Urothelium cell line (cell line): Measurements from ENCODE around the gene TCF7L2.

Experiments used
- DNase-seq: peaks from one replicate; pipeline ENCODE4 v3.0.0; 2011; ENCODE audit warnings: low spot score, mixed read lengths
- FAIRE-seq: peaks from 2 replicates; lab custom pipeline; 2011; peaks lifted over from hg19 to GRCh38; lab: Jason Lieb, UNC

Gene TCF7L2

DNA sequence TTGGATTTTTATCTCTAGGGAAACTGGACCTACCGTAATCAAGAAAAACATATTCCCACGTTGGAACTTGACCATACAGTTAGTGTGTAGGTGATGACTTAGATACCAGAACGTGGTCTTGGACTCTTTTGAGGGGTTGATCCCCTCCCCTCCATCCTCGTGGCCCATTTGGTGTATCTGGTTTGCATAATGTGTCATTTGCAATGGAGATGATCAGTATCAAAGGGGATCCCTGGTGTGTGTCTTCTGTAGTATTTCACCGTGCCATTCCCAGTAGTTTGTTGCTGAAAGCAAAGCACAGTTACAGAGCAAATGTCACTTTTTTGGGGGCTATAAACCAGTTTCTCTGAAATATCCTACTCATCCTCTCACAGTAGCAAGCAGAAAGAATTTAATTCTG is 217.7 kb downstream of the TCF7L2 start:
- FAIRE-seq (no peak), DNase-seq (no peak)

DNA sequence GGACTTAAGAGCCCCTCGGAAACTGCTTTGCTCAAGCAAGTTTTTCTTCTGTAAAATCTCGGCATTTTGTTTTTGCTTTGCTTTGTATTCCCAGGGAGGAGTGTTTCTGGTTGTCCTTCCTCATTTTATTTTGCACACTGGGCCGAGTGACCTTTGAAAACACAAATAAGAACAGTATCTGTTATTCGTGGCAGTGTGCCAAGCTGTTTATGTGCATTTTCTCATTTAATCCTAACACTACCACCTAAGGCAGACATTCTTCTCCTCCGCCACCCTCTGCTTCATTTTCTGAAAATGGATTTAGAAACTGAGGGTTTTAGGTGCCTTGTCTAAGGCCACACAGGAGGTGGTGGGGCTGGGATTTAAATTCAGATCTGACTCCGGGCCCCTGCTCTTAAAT is 218.5 kb downstream of the TCF7L2 start:
- DNase-seq (no peak), FAIRE-seq (no peak)

DNA sequence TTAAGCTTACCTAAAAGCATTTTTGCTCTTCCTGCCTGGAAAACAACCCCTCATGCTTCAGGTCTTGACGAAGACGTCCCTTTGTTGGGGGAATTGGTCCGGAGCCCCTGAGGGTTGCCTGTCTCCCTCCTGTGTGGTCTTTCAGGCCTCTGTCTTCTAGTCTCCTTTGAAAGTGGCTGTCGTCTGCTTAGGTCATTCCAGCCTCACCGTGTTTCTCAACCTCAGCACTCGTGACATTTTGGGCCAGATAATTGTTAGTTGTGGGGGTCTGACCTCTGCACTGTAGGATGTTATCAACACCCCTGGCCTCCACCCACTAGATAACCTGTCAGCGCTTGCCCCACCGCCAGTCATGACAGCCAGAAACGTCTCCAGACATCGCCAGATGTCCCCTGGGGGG is 219.1 kb downstream of the TCF7L2 start:
- no peak for DNase-seq
- FAIRE-seq, result no peak

DNA sequence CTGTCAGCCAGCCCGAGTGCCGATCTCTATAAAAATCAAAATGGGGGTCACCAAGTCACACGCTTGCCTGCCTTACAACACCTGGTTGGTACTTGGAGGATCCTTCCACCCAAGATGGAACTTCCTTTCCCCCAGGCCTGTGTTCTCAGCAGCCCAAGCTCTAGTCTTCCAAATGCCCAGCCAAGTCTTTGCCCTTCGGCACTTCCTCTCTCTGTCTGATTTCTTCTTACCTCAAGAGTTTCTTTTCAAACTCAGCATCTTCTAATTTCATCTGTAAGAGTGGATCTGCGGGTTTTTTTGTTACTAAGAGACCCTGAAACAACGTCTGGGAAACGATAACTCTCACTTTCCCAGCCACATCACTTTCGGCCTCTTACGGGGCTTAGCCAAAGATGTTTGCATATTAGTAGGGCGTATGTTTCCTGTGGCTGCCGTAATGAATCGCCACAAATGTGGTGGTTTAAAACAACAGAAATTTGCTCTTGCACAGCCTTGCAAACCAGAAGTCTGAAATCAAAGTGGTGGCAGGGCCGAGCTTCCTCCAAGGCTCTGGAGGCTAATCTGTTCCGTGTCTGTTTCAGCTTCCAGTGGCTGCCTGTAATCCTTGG is 219.9 kb downstream of the TCF7L2 start:
- DNase-seq (no peak), FAIRE-seq (no peak)

DNA sequence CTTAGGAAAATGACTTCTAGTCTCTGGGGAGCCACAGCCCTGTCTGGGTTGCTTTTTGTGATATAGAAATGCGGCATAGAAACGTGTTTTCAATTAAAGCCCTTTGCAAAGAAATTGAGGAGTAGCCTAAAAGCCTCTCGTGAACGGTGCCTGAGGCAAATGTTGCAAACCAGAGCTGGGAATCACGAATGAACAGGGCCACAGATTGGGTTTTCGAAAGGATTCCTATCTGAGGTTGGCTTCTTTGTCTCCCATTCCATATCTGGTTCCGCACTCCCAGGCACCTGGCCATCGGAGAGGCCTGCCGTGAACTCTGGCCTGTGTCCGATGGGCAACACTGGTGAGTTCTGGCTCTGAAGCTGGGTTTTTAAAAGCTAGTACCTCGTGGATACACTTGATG is 221.6 kb downstream of the TCF7L2 start:
- FAIRE-seq, result no peak
- no peak for DNase-seq

DNA sequence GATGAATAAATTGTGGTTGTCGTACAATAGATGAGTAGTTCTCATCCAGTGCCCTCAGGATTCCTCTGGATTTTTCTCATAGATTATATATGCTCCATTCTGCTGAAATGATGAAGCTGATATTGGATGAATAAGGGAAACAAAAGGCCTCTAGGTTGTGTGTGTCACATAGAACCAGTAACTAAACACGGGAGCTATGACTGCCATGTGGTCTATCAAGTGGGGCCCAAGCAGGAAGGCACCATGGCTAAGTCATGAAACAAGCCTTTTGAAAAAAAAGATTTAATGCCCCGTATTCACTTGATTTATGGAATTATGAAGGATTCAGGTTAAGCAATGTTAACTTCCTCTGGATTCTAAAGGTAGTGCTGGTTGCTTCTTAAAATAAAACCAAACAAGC is 225.1 kb downstream of the TCF7L2 start:
- no peak for FAIRE-seq

DNA sequence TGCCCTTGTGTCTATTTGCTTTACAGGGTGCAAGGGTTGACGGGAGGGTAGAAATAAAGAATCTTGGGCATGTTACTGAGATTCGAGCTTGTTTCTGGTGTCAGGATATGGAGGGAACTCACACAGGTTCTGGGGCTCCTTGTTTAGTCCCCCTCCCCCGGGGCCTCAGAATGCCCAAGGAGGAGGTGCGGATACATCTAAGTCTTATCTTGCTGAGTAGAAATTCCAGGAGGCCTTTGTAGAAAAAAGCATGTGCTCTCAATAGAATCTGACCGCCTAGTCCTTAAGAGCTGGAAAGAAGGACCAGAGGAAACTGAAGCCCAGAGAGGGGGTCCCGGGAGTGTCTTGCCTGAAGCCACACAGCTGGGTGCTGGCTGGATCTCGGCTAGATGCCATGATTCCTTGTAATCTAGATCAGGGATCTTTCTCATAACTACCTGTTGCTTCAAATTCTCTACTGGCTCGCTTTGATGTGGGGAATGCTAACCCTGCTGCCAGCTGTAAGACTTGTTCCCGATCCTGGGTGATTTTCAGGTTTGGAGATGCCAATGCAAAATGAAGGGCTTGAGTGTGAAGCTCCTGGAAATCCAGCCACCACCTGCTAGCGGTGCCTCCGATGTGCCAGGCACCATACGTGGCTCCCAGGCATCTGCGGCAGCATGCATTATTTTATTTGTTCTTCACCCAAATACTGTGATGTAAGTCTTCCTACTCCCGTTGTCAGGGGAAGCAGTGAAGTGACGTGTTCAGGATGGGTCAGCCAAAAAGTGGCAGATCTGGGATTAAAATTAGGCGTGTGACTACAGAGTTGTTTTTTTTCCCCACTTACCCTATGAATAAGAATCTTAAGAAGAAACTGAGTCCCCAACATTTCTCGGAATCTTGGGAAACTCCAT is 226.0 kb downstream of the TCF7L2 start:
- DNase-seq, result no peak
- FAIRE-seq, result no peak

More for the DNA sequence above, 225.1 kb downstream of the TCF7L2 start:
- no peak for DNase-seq

DNA sequence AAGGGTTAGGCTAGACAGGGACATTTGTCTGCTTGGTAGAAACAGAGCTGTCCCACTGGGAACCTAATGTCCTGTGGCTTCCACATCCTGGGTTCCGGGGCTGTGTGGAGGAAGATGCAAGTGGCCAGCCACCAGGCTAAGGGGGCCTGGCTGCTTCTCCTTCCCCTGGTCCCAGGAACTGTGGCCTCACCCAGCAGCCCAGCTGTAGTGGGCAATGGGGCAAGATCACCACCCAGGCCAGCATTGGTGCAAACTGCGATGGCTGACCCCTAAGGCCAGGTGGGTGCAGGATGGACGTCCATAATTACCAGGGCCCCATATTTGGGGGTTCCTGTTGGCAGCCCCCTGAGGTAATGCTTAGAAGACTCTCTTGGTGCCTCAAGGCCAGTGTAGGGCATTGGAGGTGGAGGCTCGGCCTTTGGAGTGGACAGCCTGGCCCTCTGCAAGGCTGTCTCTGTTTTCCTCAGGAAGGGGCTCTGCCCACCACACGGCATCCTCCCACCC is 226.7 kb downstream of the TCF7L2 start:
- FAIRE-seq (no peak), DNase-seq (no peak)

DNA sequence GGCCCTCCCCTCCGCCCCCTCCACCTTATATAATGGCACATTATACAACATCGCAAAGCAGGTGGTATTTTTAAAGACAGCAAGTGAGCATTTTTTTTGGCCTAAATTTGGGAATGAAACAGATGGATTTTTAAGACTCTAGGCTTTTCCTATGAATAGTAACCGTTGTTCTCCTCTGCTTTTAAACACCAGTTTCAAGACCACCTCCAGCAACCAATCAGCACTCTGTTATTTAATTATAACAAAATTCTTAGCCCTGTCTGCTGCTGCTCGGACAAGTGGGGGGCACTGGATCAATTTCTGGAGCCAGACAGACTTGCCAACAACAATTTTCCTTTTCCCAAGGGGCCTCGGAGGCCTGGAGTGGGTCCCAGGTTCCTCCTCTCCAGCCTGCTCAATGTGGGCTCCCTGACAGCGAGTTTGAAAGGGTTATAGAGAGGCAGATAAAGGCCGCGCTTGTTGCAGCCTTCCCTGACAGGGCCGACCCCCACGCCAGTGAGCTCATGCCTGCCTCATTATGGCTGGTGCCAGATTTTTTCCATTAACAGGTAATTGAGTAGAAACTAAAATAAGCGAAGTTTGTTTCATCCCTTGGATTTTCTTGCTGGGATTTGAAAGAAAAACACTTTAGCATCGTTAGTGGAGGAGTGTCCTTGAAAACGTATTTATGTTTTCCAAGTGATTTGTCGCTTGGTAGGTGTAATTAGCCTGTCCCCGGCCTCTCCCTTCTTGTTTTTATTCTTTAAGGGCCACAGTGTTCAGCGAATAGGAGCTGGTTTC is 227.3 kb downstream of the TCF7L2 start:
- DNase-seq (no peak), FAIRE-seq (no peak)

DNA sequence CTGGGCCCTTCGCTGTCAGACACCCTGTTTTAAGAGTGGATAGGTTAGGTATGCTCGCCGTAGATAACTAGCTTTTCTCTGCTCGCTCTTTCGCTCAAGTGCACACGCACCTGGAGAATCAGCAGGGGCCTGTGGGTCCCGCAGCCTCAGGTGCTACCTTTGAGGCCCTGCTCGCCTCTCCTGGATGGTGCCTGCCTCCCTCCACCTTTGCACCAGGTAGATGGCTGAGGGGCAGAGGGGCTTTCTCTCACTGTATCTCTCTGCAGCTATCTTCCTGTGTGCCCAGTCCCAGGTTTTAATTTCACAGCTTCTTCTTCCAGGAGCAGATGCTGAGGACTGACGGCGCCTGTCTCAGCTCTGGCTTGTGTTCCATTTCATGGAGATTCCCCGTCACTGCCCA is 227.9 kb downstream of the TCF7L2 start:
- FAIRE-seq (no peak), DNase-seq (no peak)

DNA sequence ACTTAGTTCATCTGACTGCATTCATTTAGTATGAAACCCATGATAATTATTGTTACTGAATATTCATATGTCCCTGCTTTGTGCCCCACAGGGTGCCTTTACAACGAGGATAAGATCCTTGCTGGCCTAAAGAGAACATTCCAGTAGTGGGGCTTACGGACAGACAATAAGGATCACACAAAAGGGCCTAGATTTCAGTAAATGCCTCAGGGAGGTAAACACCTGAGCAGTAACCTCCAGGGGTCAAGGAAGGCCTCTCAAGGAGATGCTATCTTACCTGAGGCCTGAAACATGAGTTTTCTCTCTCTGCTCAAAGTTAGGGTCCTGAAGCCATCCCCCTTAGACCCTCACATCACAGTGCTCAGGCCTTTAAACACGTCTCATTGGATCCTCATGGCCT is 228.7 kb downstream of the TCF7L2 start:
- DNase-seq, result no peak
- no peak for FAIRE-seq

DNA sequence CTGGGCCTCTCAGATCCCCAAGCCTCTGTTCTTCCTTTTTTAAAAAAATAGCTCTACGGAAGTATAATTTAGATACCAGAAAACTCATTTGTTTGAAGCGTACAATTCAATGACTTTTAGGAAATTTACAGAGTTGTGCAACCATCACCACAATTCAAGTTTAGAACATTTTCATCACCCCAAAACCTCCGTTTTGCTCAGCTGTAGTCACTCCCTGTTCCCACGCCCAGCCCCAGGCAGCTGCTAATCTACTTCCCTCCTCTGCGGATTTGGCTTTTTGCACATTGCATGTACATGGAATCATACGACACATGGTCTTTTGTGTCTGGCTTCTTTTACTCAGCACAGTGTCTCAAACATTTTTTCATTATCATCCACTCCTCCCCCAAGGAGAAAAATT is 229.2 kb downstream of the TCF7L2 start:
- no peak for FAIRE-seq

DNA sequence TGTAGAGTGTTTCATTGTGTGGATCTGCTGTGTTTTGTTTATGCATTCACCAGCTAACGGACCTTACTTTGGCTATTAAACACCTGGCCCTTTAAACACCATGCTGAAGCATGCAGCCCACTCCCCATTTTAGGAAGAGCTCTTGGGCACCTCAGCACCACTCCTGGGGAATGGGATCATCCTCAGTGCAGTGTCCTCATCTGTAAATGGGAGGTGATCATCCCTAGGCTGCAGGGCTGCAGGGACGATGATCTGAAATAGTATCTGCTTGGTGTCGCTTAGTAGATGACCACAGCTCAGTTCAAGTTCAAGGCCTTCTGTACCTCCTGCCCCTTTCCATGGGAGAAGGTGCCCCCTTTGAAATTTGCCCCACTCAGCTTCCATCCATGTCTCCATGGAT is 229.9 kb downstream of the TCF7L2 start:
- FAIRE-seq (no peak), DNase-seq (no peak)

More for the DNA sequence above, 229.2 kb downstream of the TCF7L2 start:
- no peak for DNase-seq

DNA sequence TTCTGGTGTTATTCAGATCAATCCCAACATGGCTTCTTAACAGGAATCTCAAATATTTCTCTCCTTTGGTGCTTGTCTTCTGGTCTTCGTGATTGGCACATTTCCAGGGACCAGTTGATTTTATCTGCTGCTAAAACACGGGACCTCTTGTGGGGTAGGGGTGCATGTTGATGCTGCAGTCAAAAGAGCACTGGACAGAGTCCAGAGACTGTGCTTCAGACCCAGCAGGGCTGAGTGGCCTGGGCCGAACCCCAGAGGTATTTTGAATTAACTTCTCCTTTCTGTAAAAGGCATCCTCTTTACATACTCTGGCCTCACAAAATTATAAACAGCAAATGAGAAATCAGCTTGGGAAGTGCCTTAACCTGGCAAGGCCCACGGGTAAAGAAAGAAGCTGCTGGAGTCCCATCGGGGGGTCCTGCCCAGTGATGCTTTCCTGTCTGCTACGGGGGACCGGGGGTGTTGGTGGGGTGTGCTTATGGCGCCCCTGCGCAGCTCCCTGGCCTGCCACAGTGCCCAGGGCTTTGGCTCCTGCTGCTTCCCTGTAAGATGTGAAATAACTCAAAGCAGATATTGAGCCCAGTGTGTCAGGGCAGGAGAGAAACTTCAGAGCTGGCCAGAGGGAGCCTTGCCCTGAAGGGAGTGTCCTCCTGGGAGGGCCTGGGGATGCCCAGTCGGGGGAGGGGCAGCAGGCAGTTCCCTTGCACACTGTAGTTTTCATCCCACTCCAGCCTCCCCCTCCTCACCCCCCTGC is 230.5 kb downstream of the TCF7L2 start:
- FAIRE-seq (no peak), DNase-seq (no peak)

DNA sequence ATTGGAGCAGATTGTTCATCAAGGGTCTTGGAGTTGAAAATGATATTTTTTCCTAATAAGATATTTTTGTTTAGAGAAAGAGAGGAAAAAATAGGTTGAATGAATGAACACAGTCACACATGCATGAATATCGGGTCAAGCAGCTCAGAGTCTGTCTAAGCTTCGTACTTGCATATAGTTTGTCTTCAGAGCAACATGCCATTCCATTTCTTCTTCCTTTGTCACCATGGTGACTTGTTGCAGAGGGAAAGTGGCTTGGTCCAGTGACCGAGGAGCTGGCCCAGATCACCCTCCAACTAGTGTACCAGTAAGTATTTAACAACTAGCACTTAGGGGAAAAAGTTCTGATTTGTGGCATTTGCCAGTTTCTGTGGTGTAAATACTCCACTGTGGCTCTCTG is 232.1 kb downstream of the TCF7L2 start:
- FAIRE-seq (no peak), DNase-seq (no peak)

DNA sequence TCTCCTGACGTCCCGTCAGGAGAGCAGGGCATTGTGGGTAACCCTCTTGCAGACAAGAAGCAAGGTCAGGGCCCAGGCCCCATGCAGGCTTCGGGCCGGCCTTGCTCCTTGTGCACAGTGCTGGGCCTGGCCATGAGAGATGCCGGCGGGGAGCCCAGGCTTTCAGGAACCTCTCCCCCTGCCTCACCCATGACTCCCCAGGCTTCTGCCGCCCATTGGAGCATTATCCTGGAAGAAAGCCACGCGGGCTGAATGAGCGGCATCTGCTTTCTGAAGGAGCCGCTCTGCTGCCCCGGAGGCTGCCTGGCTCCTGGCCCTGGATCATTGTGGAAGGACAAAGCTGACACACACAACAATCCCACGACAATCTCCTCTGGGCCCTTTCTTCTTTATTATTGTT is 233.5 kb downstream of the TCF7L2 start:
- no peak for FAIRE-seq
- DNase-seq, result no peak

DNA sequence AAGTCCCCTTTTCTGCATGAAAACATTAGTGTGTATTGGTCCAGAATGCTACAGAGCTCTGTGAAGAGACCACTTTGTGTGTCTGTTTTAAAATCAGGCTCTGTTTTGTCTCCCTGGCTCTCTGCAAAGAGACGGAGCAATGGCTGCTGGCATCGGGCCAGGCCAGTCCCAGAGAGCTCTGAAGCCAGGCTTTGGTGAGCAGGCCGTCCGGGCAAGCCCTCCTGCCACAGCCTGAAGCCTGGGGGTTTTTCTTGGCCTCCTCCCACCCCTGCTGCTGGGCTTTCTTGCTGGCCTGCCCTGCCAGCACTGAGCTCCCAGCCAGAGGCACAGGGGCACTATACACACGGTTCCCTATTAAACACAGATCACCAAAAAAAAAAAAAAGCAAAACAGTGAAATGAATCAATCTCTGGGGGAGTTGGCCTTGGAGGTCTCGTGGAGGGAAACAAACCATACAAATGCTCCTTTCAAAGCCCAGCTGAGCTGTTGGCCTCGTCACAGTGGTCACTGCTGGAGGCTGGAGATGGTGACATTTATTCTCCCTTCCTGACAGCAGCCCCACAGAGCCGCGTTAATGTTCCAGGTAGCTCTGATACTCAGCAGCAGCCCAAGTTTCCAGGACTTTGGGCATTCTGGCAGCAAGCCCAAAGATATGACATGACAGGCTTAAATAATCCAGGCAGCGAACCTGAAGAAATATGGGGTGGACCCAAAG is 237.2 kb downstream of the TCF7L2 start:
- FAIRE-seq (no peak), DNase-seq (no peak)

DNA sequence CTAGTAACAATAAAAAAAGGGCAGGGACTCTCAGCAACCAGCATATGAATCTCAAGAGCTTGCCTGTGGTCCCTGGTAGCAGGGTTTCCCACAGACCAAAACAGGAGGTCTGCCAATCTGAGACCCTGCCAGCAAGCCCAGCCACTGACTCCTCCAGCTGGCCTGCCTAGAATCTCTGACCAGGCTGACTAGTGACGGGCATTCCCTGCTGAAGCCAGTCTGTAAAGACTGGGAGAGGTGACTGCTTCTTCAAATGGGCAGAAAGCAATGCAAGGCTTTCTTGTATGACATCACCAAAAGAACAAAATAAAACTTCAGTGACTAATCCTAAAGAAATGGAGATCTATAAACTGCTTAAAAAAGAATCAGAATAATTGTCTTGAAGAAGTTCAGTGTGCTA is 249.4 kb downstream of the TCF7L2 start:
- FAIRE-seq (no peak), DNase-seq (peak; percentile 33)

DNA sequence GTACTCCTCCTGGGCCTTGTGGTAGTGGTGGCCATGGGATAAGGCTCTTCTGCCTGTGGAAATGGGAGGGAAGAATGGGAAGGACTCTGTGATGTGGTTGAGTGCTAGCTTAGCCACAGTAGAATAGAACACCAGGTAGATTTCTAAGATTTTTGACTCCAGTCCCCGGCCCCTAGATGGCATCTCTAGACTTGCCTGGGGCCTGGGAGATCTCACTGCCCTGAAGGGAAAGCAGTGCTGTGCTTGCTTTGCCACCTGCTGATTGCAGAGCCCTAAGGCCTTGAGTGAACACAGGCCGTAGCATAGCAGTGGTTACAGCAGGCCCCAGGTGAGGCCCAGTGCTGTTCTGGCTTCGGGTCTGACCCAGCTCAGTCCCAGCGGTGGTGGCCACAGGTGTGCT is 252.0 kb downstream of the TCF7L2 start:
- no peak for FAIRE-seq
- no peak for DNase-seq

DNA sequence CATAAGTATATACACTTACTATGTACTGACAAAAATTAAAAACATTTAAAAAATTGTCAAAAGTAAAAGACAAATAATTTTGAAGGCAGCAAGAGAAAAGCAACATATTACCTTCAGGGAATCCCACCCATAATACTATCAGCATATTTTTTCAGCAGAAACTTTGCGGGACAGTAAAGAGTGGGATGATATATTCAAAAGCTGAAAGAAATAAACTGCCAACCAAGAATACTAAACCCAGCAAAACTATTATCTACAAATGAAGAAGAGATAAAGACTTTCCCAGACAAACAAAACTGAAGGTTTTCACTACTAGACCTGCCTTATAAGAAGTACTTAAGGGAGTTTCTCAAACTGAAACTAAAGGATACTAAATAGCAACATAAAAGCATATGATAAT is 257.9 kb downstream of the TCF7L2 start:
- DNase-seq, result no peak
- FAIRE-seq, result no peak
